ENCODE measurements around the gene TRPV4. TPM values are rescaled to one million over a fixed set of nuclear protein-coding genes. Genes with fewer than 3 reads are reported as not detected.

The TRPV4 gene
- total RNA-seq, 1 donor from 2014 or later: 5.6 TPM

DNA sequence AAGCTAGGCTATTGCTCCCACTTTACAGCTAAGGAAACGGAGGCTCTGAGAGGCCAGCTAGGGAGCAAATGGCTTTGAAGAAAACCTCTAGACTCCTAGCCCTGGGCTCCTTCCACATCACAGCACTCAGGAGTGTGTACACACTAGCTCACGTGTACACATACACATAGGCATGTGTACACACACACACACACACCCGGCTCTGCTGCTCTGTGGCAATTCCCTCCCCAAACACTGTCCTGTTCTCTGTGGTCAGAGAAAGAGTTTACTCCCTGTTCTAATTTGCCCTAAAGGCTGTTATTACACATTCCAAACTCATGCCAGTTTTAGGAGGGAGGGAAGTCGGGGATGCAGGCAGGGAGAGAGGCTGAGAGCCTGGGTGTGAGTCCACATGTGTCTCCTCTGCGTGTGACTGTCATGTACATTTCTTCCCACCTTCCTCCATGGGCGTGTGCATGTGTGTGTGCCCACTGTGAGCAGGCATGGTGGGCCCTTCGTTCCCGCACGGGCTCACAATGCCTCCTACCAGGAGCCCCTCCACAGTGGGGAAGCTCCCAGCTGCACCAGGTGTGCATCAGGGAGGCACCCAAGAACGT, 14.2 kb downstream of the TRPV4 start:
- Histone ChIP-seq H3K36me3 (no peaks in the 10 kb centered on the region), H3K4me1 (peaks cover 14% of the 10 kb centered on the region), H3K4me3 (no peak overlapping the region), H3K27ac (no peak overlapping the region), H3K27me3 (no peaks in the 10 kb centered on the region), H3K9me3 (no peaks in the 10 kb centered on the region)
- TF ChIP-seq POLR2A (IDR thresholded peaks at IDR 0.05) (no peak), POLR2AphosphoS5 (IDR thresholded peaks at IDR 0.05; ENCODE audit: insufficient read depth in 1 of 2, low read depth in 1 of 2) (no peak)
- TF ChIP-seq, protein P1, sequence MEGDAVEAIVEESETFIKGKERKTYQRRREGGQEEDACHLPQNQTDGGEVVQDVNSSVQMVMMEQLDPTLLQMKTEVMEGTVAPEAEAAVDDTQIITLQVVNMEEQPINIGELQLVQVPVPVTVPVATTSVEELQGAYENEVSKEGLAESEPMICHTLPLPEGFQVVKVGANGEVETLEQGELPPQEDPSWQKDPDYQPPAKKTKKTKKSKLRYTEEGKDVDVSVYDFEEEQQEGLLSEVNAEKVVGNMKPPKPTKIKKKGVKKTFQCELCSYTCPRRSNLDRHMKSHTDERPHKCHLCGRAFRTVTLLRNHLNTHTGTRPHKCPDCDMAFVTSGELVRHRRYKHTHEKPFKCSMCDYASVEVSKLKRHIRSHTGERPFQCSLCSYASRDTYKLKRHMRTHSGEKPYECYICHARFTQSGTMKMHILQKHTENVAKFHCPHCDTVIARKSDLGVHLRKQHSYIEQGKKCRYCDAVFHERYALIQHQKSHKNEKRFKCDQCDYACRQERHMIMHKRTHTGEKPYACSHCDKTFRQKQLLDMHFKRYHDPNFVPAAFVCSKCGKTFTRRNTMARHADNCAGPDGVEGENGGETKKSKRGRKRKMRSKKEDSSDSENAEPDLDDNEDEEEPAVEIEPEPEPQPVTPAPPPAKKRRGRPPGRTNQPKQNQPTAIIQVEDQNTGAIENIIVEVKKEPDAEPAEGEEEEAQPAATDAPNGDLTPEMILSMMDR (IDR thresholded peaks at IDR 0.05): no peak
- DNase-seq (ENCODE audit: extremely low spot score in 2 of 2): no peak
- intact Hi-C loops (cut with DNase I): no loop called here

DNA sequence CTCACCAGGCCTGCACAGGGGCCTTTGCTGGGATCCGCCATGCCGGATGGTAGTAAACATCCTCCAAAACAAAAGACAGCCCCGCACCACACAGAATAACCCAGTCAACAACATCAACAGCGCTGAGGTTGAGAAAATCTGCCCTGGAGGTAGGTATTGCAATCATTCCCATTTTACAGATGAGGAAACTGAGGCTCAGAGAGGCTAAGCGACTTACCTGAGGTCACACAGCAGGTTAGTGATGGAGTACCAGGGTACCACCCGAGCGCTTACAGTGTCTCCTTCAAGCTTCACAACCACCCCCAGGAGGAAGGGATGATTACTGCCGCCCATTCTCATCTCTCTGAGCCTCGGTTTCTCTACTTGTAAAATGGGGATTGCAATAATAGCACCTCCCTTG, 14.9 kb downstream of the TRPV4 start:
- H3K9me3 ChIP-seq: no peaks in the 10 kb centered on the region

DNA sequence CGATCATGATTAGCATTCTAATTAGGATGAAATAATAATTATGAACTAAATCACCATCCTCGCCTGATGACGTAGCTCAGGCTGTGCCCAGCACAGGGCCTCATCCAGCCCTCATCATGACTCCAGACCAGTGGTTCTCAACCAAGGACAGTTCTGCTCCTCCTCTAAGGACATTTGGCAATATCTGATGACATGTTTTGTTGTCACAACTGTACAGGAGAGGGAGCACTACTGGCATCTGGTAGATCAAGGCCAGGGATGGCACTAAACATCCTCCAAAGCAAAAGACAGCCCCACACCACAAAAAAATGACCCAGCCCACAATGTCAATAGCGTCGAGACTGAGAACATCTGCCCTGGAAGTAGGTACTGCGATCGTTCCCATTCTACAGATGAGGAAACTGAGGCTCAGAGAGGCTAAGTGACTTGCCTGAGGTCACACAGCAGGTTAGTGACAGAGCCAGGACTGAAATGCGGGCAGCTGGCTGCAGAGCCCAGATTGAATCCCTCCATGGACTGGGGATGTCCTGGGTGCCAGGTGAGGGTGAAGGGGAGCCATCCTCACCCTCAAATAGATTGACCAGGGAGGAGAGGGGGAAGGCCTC, 15.5 kb downstream of the TRPV4 start:
- DNase-seq (ENCODE audit: extremely low spot score in 2 of 2): no peak
- intact Hi-C loops (cut with DNase I): no loop called here
- Histone ChIP-seq H3K9me3 (no peaks in the 10 kb centered on the region), H3K4me1 (peaks cover 10% of the 10 kb centered on the region), H3K27me3 (no peaks in the 10 kb centered on the region), H3K27ac (no peak overlapping the region), H3K4me3 (no peak overlapping the region), H3K36me3 (no peaks in the 10 kb centered on the region)
- TF ChIP-seq POLR2A (IDR thresholded peaks at IDR 0.05) (no peak), POLR2AphosphoS5 (IDR thresholded peaks at IDR 0.05; ENCODE audit: insufficient read depth in 1 of 2, low read depth in 1 of 2) (no peak)
- TF ChIP-seq, protein P1 (IDR thresholded peaks at IDR 0.05): no peak

More for the DNA sequence above, 14.9 kb downstream of the TRPV4 start:
- H3K27me3 ChIP-seq: no peaks in the 10 kb centered on the region
- no peak overlapping the region for H3K4me3 ChIP-seq
- H3K36me3 ChIP-seq: no peaks in the 10 kb centered on the region
- TF ChIP-seq POLR2A (IDR thresholded peaks at IDR 0.05) (no peak), POLR2AphosphoS5 (IDR thresholded peaks at IDR 0.05; ENCODE audit: insufficient read depth in 1 of 2, low read depth in 1 of 2) (no peak)
- TF ChIP-seq, protein P1 (IDR thresholded peaks at IDR 0.05): no peak
- DNase-seq (ENCODE audit: extremely low spot score in 2 of 2): no peak
- intact Hi-C loops (cut with DNase I): no loop called here
- H3K4me1 ChIP-seq: peaks cover 14% of the 10 kb centered on the region
- no peak overlapping the region for H3K27ac ChIP-seq

DNA sequence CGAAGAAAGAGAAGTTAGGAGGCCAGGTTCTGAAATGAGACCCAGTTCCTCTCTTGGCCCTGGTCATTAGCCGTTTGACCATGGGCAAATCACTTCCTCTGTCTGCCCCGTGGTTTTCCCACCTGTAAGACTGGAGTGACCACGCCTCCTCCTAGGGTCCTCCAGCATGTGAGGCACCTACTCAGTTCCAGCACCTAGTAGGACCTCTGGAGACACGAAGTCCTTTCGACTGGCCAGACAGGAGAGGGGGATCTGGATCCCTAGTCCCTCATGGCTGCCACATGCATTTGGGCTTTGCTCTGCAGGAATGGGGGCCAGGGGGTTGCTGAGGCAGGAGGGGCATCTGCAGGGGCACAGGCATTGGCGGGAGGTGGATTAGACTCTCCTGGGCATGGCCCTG, 16.3 kb downstream of the TRPV4 start:
- peaks cover 6% of the 10 kb centered on the region for H3K4me1 ChIP-seq
- H3K36me3 ChIP-seq: no peaks in the 10 kb centered on the region
- intact Hi-C loops (cut with DNase I): no loop called here
- TF ChIP-seq, protein P1 (IDR thresholded peaks at IDR 0.05): no peak
- no peak for TF ChIP-seq POLR2AphosphoS5 (IDR thresholded peaks at IDR 0.05; ENCODE audit: insufficient read depth in 1 of 2, low read depth in 1 of 2)
- no peak for TF ChIP-seq POLR2A (IDR thresholded peaks at IDR 0.05)
- no peak overlapping the region for H3K4me3 ChIP-seq
- DNase-seq (ENCODE audit: extremely low spot score in 2 of 2): no peak
- H3K9me3 ChIP-seq: no peaks in the 10 kb centered on the region
- no peak overlapping the region for H3K27ac ChIP-seq
- no peaks in the 10 kb centered on the region for H3K27me3 ChIP-seq

Data from vagina (tissue), 2 donors.